ENCODE data around the gene RNF40. TPM values are rescaled to one million over a fixed set of nuclear protein-coding genes. Genes with fewer than 3 reads are reported as not detected.

RNF40 gene
- total RNA-seq, 1 experiment from 2014 or later: 114 TPM

GRCh38 chr16:30773826-30774225, 11.7 kb downstream of the RNF40 start:
- 0 out of 2 replicates have a peak, but pooled peaks cover under 1% of the 10 kb centered on the region for H3K36me3 ChIP-seq (ENCODE audit: control insufficient read depth, insufficient read depth, low read length)
- no peak for TF ChIP-seq SIN3A (IDR thresholded peaks at IDR 0.05; ENCODE audit: borderline replicate concordance, insufficient read depth, low read depth, low read length)
- TF ChIP-seq POLR2AphosphoS5 (IDR thresholded peaks at IDR 0.05; ENCODE audit: low read depth, low read length): no peak
- no peak for TF ChIP-seq TCF7L2 (IDR thresholded peaks at IDR 0.05; ENCODE audit: low read depth, low read length)
- TF ChIP-seq REST (IDR thresholded peaks at IDR 0.05; ENCODE audit: insufficient read depth in 1 of 2, low read depth in 2 of 2, low read length in 1 of 2): no peak
- TF ChIP-seq CTCF (IDR thresholded peaks at IDR 0.05): no peak
- H3K9me3 ChIP-seq (ENCODE audit: control insufficient read depth, insufficient read depth, low read depth, low read length): no peaks in the 10 kb centered on the region
- intact Hi-C loops (cut with micrococcal nuclease; ENCODE audit: unreplicated experiment): no loop called here
- in situ Hi-C loops (cut with HindIII; ENCODE audit: low pct_unique_long_range_greater_than_20kb, low sequenced_read_pairs): no loop called here
- CTCF ChIA-PET: no interaction called here
- POLR2A ChIA-PET: interaction anchor here (0.7 kb wide), 1 partner anchor 429 kb away, joined by 13 read pairs; no protein-coding TSS in a partner anchor
- H3K4me3 ChIP-seq (ENCODE audit: low read depth in 2 of 2, low read length in 2 of 2): no peak overlapping the region
- H3K27ac ChIP-seq (ENCODE audit: low read length): no peak overlapping the region
- ATAC-seq (no peak), DNase-seq (ENCODE audit: low read depth, low spot score) (no peak)
- no peaks in the 10 kb centered on the region for H3K27me3 ChIP-seq (ENCODE audit: control insufficient read depth, insufficient read depth, low read length)
- no TSS peak for BruUV-seq (replicated peaks)
- H3K4me1 ChIP-seq (ENCODE audit: control insufficient read depth, insufficient read depth, low read length): peaks cover 17% of the 10 kb centered on the region

GRCh38 chr16:30774367-30775130, 12.4 kb downstream of the RNF40 start:
- in situ Hi-C loops (cut with HindIII; ENCODE audit: low pct_unique_long_range_greater_than_20kb, low sequenced_read_pairs): no loop called here
- BruUV-seq (replicated peaks): TSS peak; percentile 55
- DNase-seq (ENCODE audit: low read depth, low spot score) (no peak), ATAC-seq (peak; percentile 45)
- POLR2A ChIA-PET: interaction anchor here (0.6 to 0.7 kb wide), 2 partner anchors 9 to 430 kb away, joined by 3 to 13 read pairs; no protein-coding TSS in a partner anchor
- no peaks in the 10 kb centered on the region for H3K27me3 ChIP-seq (ENCODE audit: control insufficient read depth, insufficient read depth, low read length)
- no peaks in the 10 kb centered on the region for H3K36me3 ChIP-seq (ENCODE audit: control insufficient read depth, insufficient read depth, low read length)
- TF ChIP-seq REST (IDR thresholded peaks at IDR 0.05; ENCODE audit: insufficient read depth in 1 of 2, low read depth in 2 of 2, low read length in 1 of 2) (no peak), CTCF (IDR thresholded peaks at IDR 0.05) (no peak), POLR2AphosphoS5 (IDR thresholded peaks at IDR 0.05; ENCODE audit: low read depth, low read length) (no peak), TCF7L2 (IDR thresholded peaks at IDR 0.05; ENCODE audit: low read depth, low read length) (no peak), SIN3A (IDR thresholded peaks at IDR 0.05; ENCODE audit: borderline replicate concordance, insufficient read depth, low read depth, low read length) (no peak)
- H3K9me3 ChIP-seq (ENCODE audit: control insufficient read depth, insufficient read depth, low read depth, low read length): no peaks in the 10 kb centered on the region
- CTCF ChIA-PET: no interaction called here
- peaks cover 17% of the 10 kb centered on the region for H3K4me1 ChIP-seq (ENCODE audit: control insufficient read depth, insufficient read depth, low read length)
- intact Hi-C loops (cut with micrococcal nuclease; ENCODE audit: unreplicated experiment): no loop called here
- H3K4me3 ChIP-seq (ENCODE audit: low read depth in 2 of 2, low read length in 2 of 2): peak overlapping the region; percentile 68 to 94
- peak overlapping the region; percentile 98 for H3K27ac ChIP-seq (ENCODE audit: low read length)
